Ovary (tissue), 9 donors: ENCODE results near the gene IL15RA. TPM values are rescaled to one million over a fixed set of nuclear protein-coding genes. Genes with fewer than 3 reads are reported as not detected.
"Not testable (repeated sequence)": the region's sequence is repeated elsewhere in the genome, so short reads cannot be mapped to it uniquely, and the experiment has no call there.

ENCODE experiments used
- DNase-seq, 5 donors: peaks; one replicate each; pipeline ENCODE4 v3.0.0-alpha.2; 2019 to 2020
- H3K27ac ChIP-seq, 2 donors: fragments of 200-600 bp; one replicate each; pipeline versions ENCODE4 v1.5.1 to v1.8.0; 2019 to 2022
- H3K27me3 ChIP-seq: fragments of 200-600 bp; one replicate; pipeline ENCODE4 v1.8.0; 2022
- H3K36me3 ChIP-seq: fragments of 200-600 bp; sonication (generic); one replicate; pipeline ENCODE4 v1.5.1; 2019
- H3K4me1 ChIP-seq: one replicate; pipeline ENCODE4 v1.8.1; 2013; ENCODE audit warnings: mild to moderate bottlenecking, moderate library complexity; ENCODE audit not compliant: insufficient read depth
- H3K4me3 ChIP-seq: fragments of 200-600 bp; sonication (generic); one replicate; pipeline ENCODE4 v1.5.1; 2017
- H3K9me3 ChIP-seq, 2 donors: fragments of 200-600 bp in 1 of 2; sonication (generic) in 1 of 2; one replicate each; pipeline versions ENCODE4 v1.5.1 to v1.8.1; 2013 to 2019; ENCODE audit warnings: mild to moderate bottlenecking in 1 of 2, moderate library complexity in 1 of 2
- CTCF ChIP-seq, 3 donors: fragments of 450-650 bp in 2 of 3; fragments of 200-600 bp in 1 of 3; IDR thresholded peaks; one replicate each; pipeline versions ENCODE4 v1.5.1 to v1.8.0; 2016 to 2022; ENCODE audit warnings: antibody characterized with exemption in 3 of 3, mild to moderate bottlenecking in 1 of 3
- EP300 ChIP-seq: sonication (generic); formaldehyde crosslinking; IDR thresholded peaks from one replicate; pipeline ENCODE4 v1.6.1; 2017; ENCODE audit warnings: antibody characterized with exemption
- POLR2A ChIP-seq: fragments of 450-650 bp; IDR thresholded peaks from one replicate; pipeline ENCODE4 v1.6.1; 2017; ENCODE audit warnings: antibody characterized with exemption, mild to moderate bottlenecking, moderate library complexity
- WGBS, 3 donors: extraction: QIAGEN DNeasy Blood & Tissue Kit in 1 of 3; methylation state at CpG; one replicate each; pipeline versions ENCODE4 v1.1.5 to v1.1.7; 2013 to 2017; 5-methylcytosine and 5-hydroxymethylcytosine counted together
- intact Hi-C, 4 donors: fragments of 100-400 bp; cut with DNase I; formaldehyde crosslinking; loops; one replicate each; pipeline versions ENCODE4 v1.11.0 to v1.15.1; 2022 to 2023
- polyA plus RNA-seq, 2 donors: library from polyadenylated mRNA; stranded (reverse); fragments of 200-250 nt in 1 of 2; fragments of 350-450 nt in 1 of 2; fragmentation: Illumina TruSeq in 1 of 2; extraction: RNeasy Lipid Tissue Mini Kit (QIAGEN cat#74804) in 1 of 2; gene quantifications; one replicate each; pipeline ENCODE4 v1.2.3, GENCODE V29; 2013 to 2014
- total RNA-seq, 7 donors: library from RNA; depleted of rRNA in 2 of 7; stranded (reverse); fragments of >200 nt in 2 of 7; fragmentation: NEBNext Ultra II Directional in 3 of 7; extraction: Animal tissue kit (Norgen Biotek cat#: 25700) in 3 of 7; gene quantifications; one replicate each; pipeline versions ENCODE4 v1.1.0 to v1.2.4, GENCODE V29; 2016 to 2023
- donor health status: DM: no; HTN: no; CAD: no; lungs with moderate emphysema.
- donor health status: DM: no; HTN: no; CAD: no.
- donor health status: Bipolar disorder and iron deficiency.
- donor health status: DM: yes; HTN: yes; CAD: no.
- donor health status: DM: no; HTN: no; CAD: no.
- donor health status: DM: yes; HTN: yes; CAD: no.

IL15RA gene
- total and polyA plus RNA-seq, 9 donors: 2.7 to 15.2 (median 6.3) TPM

- Histone ChIP-seq H3K9me3 (no peaks in the 10 kb centered on the region), H3K27ac (peak overlapping the region in 1 of 2 donors; percentile 52), H3K4me3 (no peak overlapping the region), H3K27me3 (no peaks in the 10 kb centered on the region), H3K36me3 (no peaks in the 10 kb centered on the region), H3K4me1 (peaks cover 5% of the 10 kb centered on the region)
- intact Hi-C loops: no loop called here
- WGBS, 3 donors: 22 to 49% (median 29%) methylated on average over 18 of the region's 18 CpGs
- TF ChIP-seq POLR2A: no peak
- no peak for TF ChIP-seq CTCF (IDR thresholded peaks at IDR 0.05)
- TF ChIP-seq EP300: no peak
- DNase-seq: peak in 4 of 5 donors; percentile 31 to 56 (median 52)
Measured at GRCh38 chr10:5910323-5911100, 66.8 kb downstream of the IL15RA start.

DNA sequence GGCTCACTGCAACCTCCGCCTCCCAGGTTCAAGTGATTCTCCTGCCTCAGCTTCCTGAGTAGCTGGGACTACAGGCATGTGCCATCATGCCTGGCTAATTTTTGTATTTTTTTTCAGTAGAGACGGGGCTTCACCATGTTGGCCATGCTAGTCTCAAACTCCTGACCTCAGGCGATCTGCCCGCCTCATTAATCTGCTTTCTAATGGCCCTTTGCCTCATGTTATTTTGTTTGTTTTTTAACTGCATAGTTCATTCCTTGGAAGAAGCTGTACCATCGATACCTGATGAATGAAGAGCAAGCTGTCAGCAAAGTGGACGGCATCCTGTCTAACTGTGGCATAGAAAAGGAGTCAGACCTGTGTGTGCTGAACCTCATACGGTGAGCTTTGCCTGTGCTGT lies 68.7 kb downstream of the IL15RA start:
- H3K4me3 ChIP-seq, H3K4me1 ChIP-seq, H3K9me3 ChIP-seq, H3K36me3 ChIP-seq, intact Hi-C loops, DNase-seq, H3K27ac ChIP-seq, H3K27me3 ChIP-seq: not testable (repeated sequence)
- 92 to 95% (median 92%) methylated on average over 7 of the region's 7 CpGs for WGBS, 3 donors

GRCh38 chr10:5906651-5907050 lies 70.7 kb downstream of the IL15RA start:
- Histone ChIP-seq H3K4me1 (peaks cover 5% of the 10 kb centered on the region), H3K4me3 (no peak overlapping the region), H3K27me3 (no peaks in the 10 kb centered on the region), H3K9me3 (no peaks in the 10 kb centered on the region), H3K27ac (no peak overlapping the region), H3K36me3 (no peaks in the 10 kb centered on the region)
- DNase-seq: no peak
- intact Hi-C loops: no loop called here
- WGBS, 3 donors: 86 to 97% (median 88%) methylated on average over 5 of the region's 5 CpGs
- TF ChIP-seq EP300: no peak
- TF ChIP-seq CTCF (IDR thresholded peaks at IDR 0.05): no peak
- TF ChIP-seq POLR2A: no peak

- no peaks in the 10 kb centered on the region for H3K36me3 ChIP-seq
- peaks cover 5% of the 10 kb centered on the region for H3K4me1 ChIP-seq
- 81 to 85% (median 83%) methylated on average over 13 of the region's 13 CpGs for WGBS, 3 donors
- H3K27ac ChIP-seq: no peak overlapping the region
- no peak overlapping the region for H3K4me3 ChIP-seq
- H3K27me3 ChIP-seq: no peaks in the 10 kb centered on the region
- TF ChIP-seq CTCF (IDR thresholded peaks at IDR 0.05) (no peak), EP300 (no peak), POLR2A (no peak)
- no peak for DNase-seq
- H3K9me3 ChIP-seq: no peaks in the 10 kb centered on the region
- intact Hi-C loops: no loop called here
Measured at GRCh38 chr10:5905854-5906507, 71.4 kb downstream of the IL15RA start.

DNA sequence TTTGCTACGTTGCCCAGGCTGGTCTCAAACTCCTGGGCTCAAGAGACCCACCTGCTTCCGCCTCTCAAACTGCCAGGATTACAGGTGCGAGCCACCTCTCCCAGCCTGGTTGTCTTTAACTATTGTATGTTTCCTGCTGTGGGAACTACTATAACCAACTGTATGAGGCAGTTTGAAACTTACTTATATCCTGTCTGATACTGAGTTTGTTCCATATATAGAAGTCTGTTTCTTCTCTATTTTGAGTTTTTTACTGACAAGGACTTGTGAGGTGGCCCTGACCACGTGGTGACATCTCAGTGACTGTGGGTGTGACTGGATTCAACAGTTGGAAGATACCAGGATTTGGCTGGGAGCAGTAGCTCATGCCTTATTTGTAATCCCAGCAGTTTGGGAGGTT lies 73.1 kb downstream of the IL15RA start:
- Histone ChIP-seq H3K9me3 (no peaks in the 10 kb centered on the region), H3K36me3 (no peaks in the 10 kb centered on the region), H3K27me3 (no peaks in the 10 kb centered on the region), H3K27ac (no peak overlapping the region), H3K4me3 (no peak overlapping the region), H3K4me1 (no peaks in the 10 kb centered on the region)
- intact Hi-C loops: no loop called here
- no peak for TF ChIP-seq EP300
- no peak for TF ChIP-seq POLR2A
- TF ChIP-seq CTCF (IDR thresholded peaks at IDR 0.05): no peak
- no peak for DNase-seq
- WGBS, 3 donors: 71 to 79% (median 73%) methylated on average over 4 of the region's 4 CpGs
